Measurements from ENCODE around the gene FAM185A. TPM values are rescaled to one million over a fixed set of nuclear protein-coding genes. Genes with fewer than 3 reads are reported as not detected.
"Not testable (repeated sequence)": the region's sequence is repeated elsewhere in the genome, so short reads cannot be mapped to it uniquely, and the experiment has no call there.

Gene FAM185A
- total and polyA plus RNA-seq, 2 donors (not counting 1 experiment from before 2014, with no cell fraction given) = 5.9 to 11.8 TPM

DNA sequence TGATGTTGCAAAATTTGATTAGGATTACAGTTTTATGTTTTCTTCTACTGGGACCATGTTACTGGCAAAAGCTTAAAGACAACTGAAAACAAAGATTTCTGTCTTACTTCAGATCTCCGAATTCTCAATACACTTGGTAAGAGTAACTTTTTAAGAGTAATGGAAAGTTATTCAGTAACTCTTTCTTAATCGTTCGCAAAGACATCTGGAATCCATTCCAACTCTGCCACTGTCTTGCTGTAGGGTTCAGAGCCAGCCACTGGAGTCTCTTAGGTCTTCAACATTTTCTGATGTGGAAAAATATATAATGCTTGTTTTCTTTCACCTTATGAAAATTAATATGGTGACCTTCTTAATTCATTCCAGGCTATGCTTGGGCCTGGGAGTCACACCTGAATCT, 29.9 kb downstream of the FAM185A start:
- not testable (repeated sequence) for H3K9me3 Mint-ChIP-seq (ENCODE audit: insufficient read depth); H3K27me3 Mint-ChIP-seq

GRCh38 chr7:102780926-102781325, 32.1 kb downstream of the FAM185A start:
- WGBS (ENCODE audit: insufficient coverage) = 98% methylated on average over 8 of the region's 10 CpGs

More for the DNA sequence above, 29.9 kb downstream of the FAM185A start:
- H2AFZ ChIP-seq (ENCODE audit: insufficient read depth, low read depth, low read length, poor library complexity, severe bottlenecking); H4K20me1 ChIP-seq (ENCODE audit: control insufficient read depth, insufficient read depth, low read length, poor library complexity, severe bottlenecking); H3K27ac Mint-ChIP-seq; H3K4me3 Mint-ChIP-seq; CTCF ChIA-PET; DNase-seq; H3K4me3 ChIP-seq (ENCODE audit: control extremely low read depth in 1 of 5, extremely low read depth in 1 of 5, insufficient read depth in 1 of 5, low read depth in 2 of 5, low read length in 4 of 5); H3K27me3 ChIP-seq (replicated peaks in 1 of 4; ENCODE audit: control extremely low read depth in 1 of 4, control insufficient read depth in 3 of 4, insufficient read depth in 4 of 4, low read length in 3 of 4); H3K36me3 ChIP-seq (replicated peaks in 1 of 2; ENCODE audit: control extremely low read depth in 1 of 2, control insufficient read depth in 1 of 2, extremely low read depth in 1 of 2, insufficient read depth in 2 of 2, low read length in 1 of 2); H3K4me1 ChIP-seq (ENCODE audit: control insufficient read depth in 2 of 2, insufficient read depth in 2 of 2, low read length in 2 of 2); H3K79me2 ChIP-seq (ENCODE audit: control insufficient read depth, insufficient read depth, low read length); H3K9ac ChIP-seq (ENCODE audit: low read length); H3K27ac ChIP-seq (ENCODE audit: low read length in 2 of 2); H3K4me2 ChIP-seq (replicated peaks; ENCODE audit: low read depth, low read length, poor library complexity, severe bottlenecking); POLR2A ChIA-PET; H3K4me1 Mint-ChIP-seq; H3K9me3 ChIP-seq (ENCODE audit: control extremely low read depth in 1 of 3, control insufficient read depth in 2 of 3, insufficient read depth in 1 of 3, low read length in 2 of 3); intact Hi-C loops (cut with micrococcal nuclease); ATAC-seq (ENCODE audit: low read depth): not testable (repeated sequence)
- no CpG with 5 or more reads among the region's 3 CpGs for WGBS (ENCODE audit: insufficient coverage)

DNA sequence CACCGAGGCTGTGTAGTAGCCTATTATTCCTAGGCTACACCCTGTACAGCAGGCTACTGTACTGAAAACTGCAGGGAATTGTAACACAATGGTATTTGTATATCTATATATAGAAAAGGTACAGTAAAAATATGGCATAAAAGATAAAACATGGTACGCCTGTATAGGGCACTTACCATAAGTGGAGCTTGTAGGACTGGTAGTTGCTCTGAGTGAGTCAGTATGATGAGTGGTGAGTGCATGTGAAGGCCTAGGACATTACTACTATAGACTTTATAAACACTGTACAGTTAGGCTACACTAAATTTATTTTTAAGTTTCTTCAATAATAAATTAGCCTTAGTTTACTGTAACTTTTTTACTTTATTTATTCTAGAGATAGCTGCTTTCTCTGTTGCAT, 40.0 kb downstream of the FAM185A start:
- intact Hi-C loops (cut with micrococcal nuclease); ATAC-seq (ENCODE audit: low read depth): not testable (repeated sequence)

More at GRCh38 chr7:102780926-102781325, 32.1 kb downstream of the FAM185A start:
- intact Hi-C loops (cut with micrococcal nuclease); CTCF ChIA-PET; H3K27me3 ChIP-seq (replicated peaks in 1 of 4; ENCODE audit: control extremely low read depth in 1 of 4, control insufficient read depth in 3 of 4, insufficient read depth in 4 of 4, low read length in 3 of 4); H3K27me3 Mint-ChIP-seq; H3K4me1 ChIP-seq (ENCODE audit: control insufficient read depth in 2 of 2, insufficient read depth in 2 of 2, low read length in 2 of 2); H3K4me2 ChIP-seq (replicated peaks; ENCODE audit: low read depth, low read length, poor library complexity, severe bottlenecking); H3K27ac Mint-ChIP-seq; H3K9me3 Mint-ChIP-seq (ENCODE audit: insufficient read depth); H3K9me3 ChIP-seq (ENCODE audit: control extremely low read depth in 1 of 3, control insufficient read depth in 2 of 3, insufficient read depth in 1 of 3, low read length in 2 of 3); H3K79me2 ChIP-seq (ENCODE audit: control insufficient read depth, insufficient read depth, low read length); H3K36me3 ChIP-seq (replicated peaks in 1 of 2; ENCODE audit: control extremely low read depth in 1 of 2, control insufficient read depth in 1 of 2, extremely low read depth in 1 of 2, insufficient read depth in 2 of 2, low read length in 1 of 2); H3K9ac ChIP-seq (ENCODE audit: low read length); H3K4me3 Mint-ChIP-seq; DNase-seq; H3K4me1 Mint-ChIP-seq; H4K20me1 ChIP-seq (ENCODE audit: control insufficient read depth, insufficient read depth, low read length, poor library complexity, severe bottlenecking); H3K4me3 ChIP-seq (ENCODE audit: control extremely low read depth in 1 of 5, extremely low read depth in 1 of 5, insufficient read depth in 1 of 5, low read depth in 2 of 5, low read length in 4 of 5); POLR2A ChIA-PET; H2AFZ ChIP-seq (ENCODE audit: insufficient read depth, low read depth, low read length, poor library complexity, severe bottlenecking); ATAC-seq (ENCODE audit: low read depth); H3K27ac ChIP-seq (ENCODE audit: low read length in 2 of 2): not testable (repeated sequence)

GRCh38 chr7:102790364-102791100, 41.7 kb downstream of the FAM185A start:
- DNase-seq; H3K9me3 ChIP-seq (ENCODE audit: control extremely low read depth in 1 of 3, control insufficient read depth in 2 of 3, insufficient read depth in 1 of 3, low read length in 2 of 3); ATAC-seq (ENCODE audit: low read depth); H3K36me3 ChIP-seq (replicated peaks in 1 of 2; ENCODE audit: control extremely low read depth in 1 of 2, control insufficient read depth in 1 of 2, extremely low read depth in 1 of 2, insufficient read depth in 2 of 2, low read length in 1 of 2); H3K4me3 Mint-ChIP-seq; CTCF ChIA-PET; H3K9ac ChIP-seq (ENCODE audit: low read length); H3K27ac Mint-ChIP-seq; H3K27me3 Mint-ChIP-seq; H3K27ac ChIP-seq (ENCODE audit: low read length in 2 of 2); H4K20me1 ChIP-seq (ENCODE audit: control insufficient read depth, insufficient read depth, low read length, poor library complexity, severe bottlenecking); intact Hi-C loops (cut with micrococcal nuclease); H3K4me3 ChIP-seq (ENCODE audit: control extremely low read depth in 1 of 5, extremely low read depth in 1 of 5, insufficient read depth in 1 of 5, low read depth in 2 of 5, low read length in 4 of 5); H3K9me3 Mint-ChIP-seq (ENCODE audit: insufficient read depth); H3K4me1 ChIP-seq (ENCODE audit: control insufficient read depth in 2 of 2, insufficient read depth in 2 of 2, low read length in 2 of 2); POLR2A ChIA-PET; H3K27me3 ChIP-seq (replicated peaks in 1 of 4; ENCODE audit: control extremely low read depth in 1 of 4, control insufficient read depth in 3 of 4, insufficient read depth in 4 of 4, low read length in 3 of 4); H3K4me1 Mint-ChIP-seq; H2AFZ ChIP-seq (ENCODE audit: insufficient read depth, low read depth, low read length, poor library complexity, severe bottlenecking); H3K79me2 ChIP-seq (ENCODE audit: control insufficient read depth, insufficient read depth, low read length); H3K4me2 ChIP-seq (replicated peaks; ENCODE audit: low read depth, low read length, poor library complexity, severe bottlenecking): not testable (repeated sequence)
- no CpG with 5 or more reads among the region's 4 CpGs for WGBS (ENCODE audit: insufficient coverage)

More for the DNA sequence above, 40.0 kb downstream of the FAM185A start:
- H3K4me3 ChIP-seq (ENCODE audit: control extremely low read depth in 1 of 5, extremely low read depth in 1 of 5, insufficient read depth in 1 of 5, low read depth in 2 of 5, low read length in 4 of 5); CTCF ChIA-PET; POLR2A ChIA-PET; H3K9ac ChIP-seq (ENCODE audit: low read length); H3K79me2 ChIP-seq (ENCODE audit: control insufficient read depth, insufficient read depth, low read length); H2AFZ ChIP-seq (ENCODE audit: insufficient read depth, low read depth, low read length, poor library complexity, severe bottlenecking); H3K27me3 ChIP-seq (replicated peaks in 1 of 4; ENCODE audit: control extremely low read depth in 1 of 4, control insufficient read depth in 3 of 4, insufficient read depth in 4 of 4, low read length in 3 of 4); H3K27ac ChIP-seq (ENCODE audit: low read length in 2 of 2); H3K27ac Mint-ChIP-seq; H3K4me1 Mint-ChIP-seq; H3K36me3 ChIP-seq (replicated peaks in 1 of 2; ENCODE audit: control extremely low read depth in 1 of 2, control insufficient read depth in 1 of 2, extremely low read depth in 1 of 2, insufficient read depth in 2 of 2, low read length in 1 of 2); H3K9me3 ChIP-seq (ENCODE audit: control extremely low read depth in 1 of 3, control insufficient read depth in 2 of 3, insufficient read depth in 1 of 3, low read length in 2 of 3); DNase-seq; H3K4me3 Mint-ChIP-seq; H3K9me3 Mint-ChIP-seq (ENCODE audit: insufficient read depth); H3K27me3 Mint-ChIP-seq; H3K4me1 ChIP-seq (ENCODE audit: control insufficient read depth in 2 of 2, insufficient read depth in 2 of 2, low read length in 2 of 2); H4K20me1 ChIP-seq (ENCODE audit: control insufficient read depth, insufficient read depth, low read length, poor library complexity, severe bottlenecking); H3K4me2 ChIP-seq (replicated peaks; ENCODE audit: low read depth, low read length, poor library complexity, severe bottlenecking): not testable (repeated sequence)
- no CpG with 5 or more reads among the region's 2 CpGs for WGBS (ENCODE audit: insufficient coverage)
